ENCODE data around the gene IMMP2L.

- TF ChIP-seq CTCF (IDR thresholded peaks at IDR 0.05) (no peak), POLR2AphosphoS5 (IDR thresholded peaks at IDR 0.05) (no peak)
These were observed 293.4 kb downstream of the IMMP2L start for GRCh38 chr7:111268941-111269340.
